Measurements from ENCODE around the gene ZDHHC4. TPM values are rescaled to one million over a fixed set of nuclear protein-coding genes. Genes with fewer than 3 reads are reported as not detected.

ZDHHC4 gene
- total and polyA plus RNA-seq, 9 of the 15 experiments (the other 6 are each of a cell fraction or from before 2014, with no cell fraction given) = 33.4 to 106 (median 58.3) TPM

DNA sequence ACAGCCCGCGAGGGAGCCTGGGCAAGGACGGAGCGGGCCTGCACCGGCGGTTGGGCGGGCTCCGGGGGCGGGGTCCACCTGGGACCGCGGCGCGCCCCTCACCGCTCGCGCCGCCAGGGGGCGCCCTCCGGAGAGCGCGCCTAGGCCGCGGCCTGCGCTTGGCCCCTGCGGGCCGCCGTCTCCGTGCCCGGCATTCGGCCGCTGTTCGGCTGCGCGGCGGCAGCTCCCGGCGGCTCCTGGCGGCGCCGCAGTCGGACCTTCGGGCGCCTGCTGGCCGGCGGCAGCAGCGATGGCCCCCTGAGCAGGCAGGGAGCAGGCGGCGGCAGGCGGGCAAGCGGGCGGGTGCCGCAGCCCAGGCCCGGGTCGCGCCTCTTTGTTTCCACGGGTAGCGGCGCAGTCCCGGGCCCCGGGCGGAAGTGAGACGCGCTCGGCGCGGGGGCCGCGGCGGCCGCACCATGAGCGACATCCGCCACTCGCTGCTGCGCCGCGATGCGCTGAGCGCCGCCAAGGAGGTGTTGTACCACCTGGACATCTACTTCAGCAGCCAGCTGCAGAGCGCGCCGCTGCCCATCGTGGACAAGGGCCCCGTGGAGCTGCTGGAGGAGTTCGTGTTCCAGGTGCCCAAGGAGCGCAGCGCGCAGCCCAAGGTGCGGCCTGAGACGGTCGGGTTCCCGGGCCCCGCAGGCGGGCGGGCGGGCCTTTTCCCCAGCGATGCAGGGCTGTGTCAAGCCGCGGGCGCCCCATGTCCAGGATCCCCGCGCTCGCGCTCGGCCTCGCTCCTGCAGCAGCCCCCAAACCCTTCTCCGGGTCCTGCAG is 12.8 kb downstream of the ZDHHC4 start, which contains the start of gene INTS15 (continued):
- TF ChIP-seq, protein P1, sequence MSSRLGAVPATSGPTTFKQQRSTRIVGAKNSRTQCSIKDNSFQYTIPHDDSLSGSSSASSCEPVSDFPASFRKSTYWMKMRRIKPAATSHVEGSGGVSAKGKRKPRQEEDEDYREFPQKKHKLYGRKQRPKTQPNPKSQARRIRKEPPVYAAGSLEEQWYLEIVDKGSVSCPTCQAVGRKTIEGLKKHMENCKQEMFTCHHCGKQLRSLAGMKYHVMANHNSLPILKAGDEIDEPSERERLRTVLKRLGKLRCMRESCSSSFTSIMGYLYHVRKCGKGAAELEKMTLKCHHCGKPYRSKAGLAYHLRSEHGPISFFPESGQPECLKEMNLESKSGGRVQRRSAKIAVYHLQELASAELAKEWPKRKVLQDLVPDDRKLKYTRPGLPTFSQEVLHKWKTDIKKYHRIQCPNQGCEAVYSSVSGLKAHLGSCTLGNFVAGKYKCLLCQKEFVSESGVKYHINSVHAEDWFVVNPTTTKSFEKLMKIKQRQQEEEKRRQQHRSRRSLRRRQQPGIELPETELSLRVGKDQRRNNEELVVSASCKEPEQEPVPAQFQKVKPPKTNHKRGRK (tag; IDR thresholded peaks at IDR 0.05) = no peak
- TF ChIP-seq SNIP1 (IDR thresholded peaks at IDR 0.05; ENCODE audit: low read depth) (no peak), SRSF1 (IDR thresholded peaks at IDR 0.05; ENCODE audit: low read depth, low read length) (no peak), ETV5 (CRISPR knock-in tag; IDR thresholded peaks at IDR 0.05; ENCODE audit: low read depth) (no peak), HCFC1 (IDR thresholded peaks at IDR 0.05; ENCODE audit: low read depth, low read length) (peak; percentile 75), ZNF518B (CRISPR knock-in tag; IDR thresholded peaks at IDR 0.05) (no peak), RFX1 (IDR thresholded peaks at IDR 0.05) (no peak), SMARCC2 (IDR thresholded peaks at IDR 0.05; ENCODE audit: low read depth) (no peak), MAFG (tag; conservative IDR thresholded peaks at IDR 0.05) (no peak), HDAC8 (tag; IDR thresholded peaks at IDR 0.05) (no peak), AFF4 (CRISPR knock-in tag; IDR thresholded peaks at IDR 0.05) (no peak), TCF3 (CRISPR knock-in tag; IDR thresholded peaks at IDR 0.05) (no peak), SMAD1 (IDR thresholded peaks at IDR 0.05; ENCODE audit: low read depth, low read length, partially characterized antibody) (peak; percentile 17), FOS (IDR thresholded peaks at IDR 0.05; ENCODE audit: extremely low read depth, insufficient read length) (no peak), SP1 (CRISPR knock-in tag; IDR thresholded peaks at IDR 0.05) (no peak), GATA2 (CRISPR knock-in tag; IDR thresholded peaks at IDR 0.05) (no peak)
- TF ChIP-seq, protein P2, sequence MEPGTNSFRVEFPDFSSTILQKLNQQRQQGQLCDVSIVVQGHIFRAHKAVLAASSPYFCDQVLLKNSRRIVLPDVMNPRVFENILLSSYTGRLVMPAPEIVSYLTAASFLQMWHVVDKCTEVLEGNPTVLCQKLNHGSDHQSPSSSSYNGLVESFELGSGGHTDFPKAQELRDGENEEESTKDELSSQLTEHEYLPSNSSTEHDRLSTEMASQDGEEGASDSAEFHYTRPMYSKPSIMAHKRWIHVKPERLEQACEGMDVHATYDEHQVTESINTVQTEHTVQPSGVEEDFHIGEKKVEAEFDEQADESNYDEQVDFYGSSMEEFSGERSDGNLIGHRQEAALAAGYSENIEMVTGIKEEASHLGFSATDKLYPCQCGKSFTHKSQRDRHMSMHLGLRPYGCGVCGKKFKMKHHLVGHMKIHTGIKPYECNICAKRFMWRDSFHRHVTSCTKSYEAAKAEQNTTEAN (CRISPR knock-in tag; IDR thresholded peaks at IDR 0.05) = no peak
